GM19193 (cell line): ENCODE measurements around the gene LIPC.

ENCODE experiments used
- POLR2A ChIP-seq: IDR thresholded peaks from 4 replicates; pipeline ENCODE4 v1.6.1; 2011; ENCODE audit not compliant: insufficient read depth, insufficient read length; ENCODE audit errors: extremely low read depth

LIPC gene

GRCh38 chr15:58553365-58553918, 121.7 kb downstream of the LIPC start:
- TF ChIP-seq POLR2A: no peak

DNA sequence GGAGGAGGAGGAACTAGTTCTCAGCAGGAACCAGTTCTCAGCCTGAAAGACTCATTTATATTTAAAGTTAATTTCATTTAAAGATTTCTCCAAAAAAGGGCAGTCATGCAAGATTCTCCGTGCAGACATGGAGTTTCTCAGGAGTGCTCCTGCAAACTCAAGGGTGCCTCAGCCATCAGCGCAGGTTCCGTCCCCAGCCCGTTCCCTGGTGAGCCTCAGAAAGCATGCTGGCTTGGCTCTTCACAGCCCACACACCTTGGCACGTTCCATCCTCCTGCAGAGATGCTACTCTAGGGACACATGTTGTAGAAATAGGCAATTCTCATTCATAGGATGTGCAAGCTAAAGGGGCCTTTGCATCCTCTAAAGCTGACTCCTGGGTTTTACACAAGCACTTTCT, 123.0 kb downstream of the LIPC start:
- no peak for TF ChIP-seq POLR2A

DNA sequence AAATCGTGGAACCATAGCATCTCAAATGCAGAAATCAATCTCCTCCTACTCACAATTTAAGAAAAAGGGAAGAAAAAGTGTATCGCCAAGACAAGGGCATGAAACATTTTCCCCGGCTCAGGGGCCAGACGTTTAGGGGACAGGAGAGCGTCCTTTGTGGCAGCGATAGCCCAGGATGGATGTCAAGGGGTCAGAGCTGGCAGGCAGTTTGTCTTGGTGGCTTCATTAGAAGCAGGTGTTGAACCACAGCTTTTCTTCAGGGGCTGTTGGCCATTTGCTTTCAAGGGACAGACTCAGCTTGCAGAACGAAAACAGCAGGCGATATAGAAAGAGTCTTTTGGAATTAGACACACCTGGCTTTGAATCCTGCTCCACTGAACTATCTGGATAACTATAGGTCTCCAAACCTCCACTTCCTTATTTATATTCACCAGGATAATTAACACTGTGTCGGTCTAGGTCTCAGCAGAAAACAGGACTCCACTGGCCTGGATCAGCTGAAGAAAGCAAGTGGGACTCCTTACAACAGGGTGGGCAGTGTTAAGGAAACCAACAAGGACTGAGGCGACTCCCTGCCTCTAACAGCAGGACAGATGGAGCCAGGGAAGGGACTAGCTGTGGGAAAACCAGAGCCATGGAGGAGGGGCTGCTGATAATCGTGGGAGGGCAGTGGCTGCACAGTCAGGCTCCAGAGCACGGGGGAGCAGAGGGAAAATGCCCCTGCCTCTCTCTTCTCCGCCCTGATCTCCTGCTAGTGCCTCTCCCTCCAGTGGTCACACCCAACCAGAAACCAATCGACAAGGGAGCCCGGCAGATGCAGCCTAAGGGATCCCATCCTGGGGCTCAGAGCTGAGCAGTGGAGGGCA, 123.6 kb downstream of the LIPC start:
- no peak for TF ChIP-seq POLR2A

DNA sequence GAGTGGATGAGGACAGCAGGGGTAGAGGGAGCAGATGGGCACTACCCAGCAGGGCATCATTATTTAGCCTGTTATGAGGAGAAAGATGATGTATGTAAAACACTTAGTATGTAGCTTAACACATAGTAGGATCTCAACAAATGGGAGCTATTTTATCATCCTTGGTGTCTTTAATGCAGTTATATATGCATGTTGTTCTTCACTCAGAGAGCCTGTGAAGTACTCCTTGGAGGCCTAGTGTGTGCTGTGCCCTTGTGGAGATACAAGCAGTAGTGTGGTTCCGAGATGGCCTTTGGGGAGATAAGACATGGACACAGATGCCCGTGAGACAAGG, 124.2 kb downstream of the LIPC start:
- TF ChIP-seq POLR2A: no peak

- no peak for TF ChIP-seq POLR2A
Measured at GRCh38 chr15:58556541-58556940, 124.8 kb downstream of the LIPC start.

DNA sequence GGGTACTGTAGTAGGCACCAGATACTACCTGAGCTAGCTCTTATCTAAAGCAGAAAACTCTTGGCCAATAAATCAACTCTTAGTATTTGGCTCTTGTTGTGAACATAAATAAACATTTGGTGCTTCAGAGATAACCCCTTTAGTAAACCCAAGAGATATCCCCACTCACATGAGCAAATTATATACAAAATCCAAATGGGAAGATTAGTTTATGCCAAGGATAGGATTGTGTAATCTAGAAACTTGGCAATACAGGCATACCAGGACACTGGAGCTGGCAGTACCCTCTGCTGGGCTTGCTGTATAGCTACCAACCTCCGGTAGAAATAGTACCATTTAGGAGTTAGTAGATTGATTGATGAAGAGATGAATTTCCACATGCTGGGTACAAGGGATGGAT, 127.0 kb downstream of the LIPC start:
- TF ChIP-seq POLR2A: no peak

DNA sequence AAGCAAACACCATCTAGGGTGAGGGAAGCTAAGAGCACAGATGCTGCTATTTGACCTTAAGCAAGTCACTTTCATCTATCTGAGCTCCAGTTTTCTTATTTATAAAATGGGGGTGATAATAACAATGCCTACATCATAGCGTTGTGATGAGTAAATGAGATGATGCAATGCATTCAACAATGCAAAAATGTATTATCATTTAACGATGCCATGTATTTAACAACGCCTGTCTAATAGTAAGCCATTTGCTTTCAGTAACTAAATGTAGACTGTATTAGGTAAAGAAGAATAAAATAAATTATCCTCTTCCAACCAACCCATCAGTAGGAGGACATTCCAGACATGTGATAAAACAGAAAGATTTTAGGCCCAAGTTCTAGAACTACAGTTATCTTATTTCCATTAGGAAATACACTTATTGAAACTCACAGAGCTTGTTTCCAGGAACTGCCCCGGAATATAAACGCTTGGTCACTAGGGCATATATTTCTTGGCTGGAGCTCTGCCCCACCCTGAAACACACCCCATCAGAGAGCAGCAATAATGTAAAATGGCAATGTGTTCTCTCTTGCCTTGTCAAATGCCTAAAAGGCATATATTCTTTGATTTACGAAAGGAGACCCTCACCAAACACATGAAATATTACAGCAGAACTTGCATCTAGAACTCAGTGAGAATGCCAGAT, 128.3 kb downstream of the LIPC start:
- TF ChIP-seq POLR2A: no peak

DNA sequence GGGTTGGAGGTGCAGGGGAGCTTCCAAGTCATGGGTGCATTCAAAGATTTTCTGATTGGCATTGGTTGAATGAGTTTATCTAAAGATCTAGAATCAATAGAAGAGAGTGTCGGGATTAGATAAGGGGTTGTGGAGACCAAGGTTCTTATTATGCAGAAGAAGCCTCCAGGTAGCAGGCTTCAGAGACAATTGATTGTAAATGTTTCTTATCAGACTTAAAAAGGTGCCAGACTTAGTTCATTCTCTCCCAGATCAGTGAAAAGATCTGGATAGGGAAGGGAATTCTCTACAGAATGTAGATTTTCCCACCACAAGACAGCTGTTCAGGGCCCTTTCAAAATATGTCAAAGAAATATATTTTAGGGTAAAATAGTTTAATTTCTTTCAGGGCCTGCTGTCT, 129.5 kb downstream of the LIPC start:
- no peak for TF ChIP-seq POLR2A

GRCh38 chr15:58562135-58562534, 130.3 kb downstream of the LIPC start:
- TF ChIP-seq POLR2A: no peak

DNA sequence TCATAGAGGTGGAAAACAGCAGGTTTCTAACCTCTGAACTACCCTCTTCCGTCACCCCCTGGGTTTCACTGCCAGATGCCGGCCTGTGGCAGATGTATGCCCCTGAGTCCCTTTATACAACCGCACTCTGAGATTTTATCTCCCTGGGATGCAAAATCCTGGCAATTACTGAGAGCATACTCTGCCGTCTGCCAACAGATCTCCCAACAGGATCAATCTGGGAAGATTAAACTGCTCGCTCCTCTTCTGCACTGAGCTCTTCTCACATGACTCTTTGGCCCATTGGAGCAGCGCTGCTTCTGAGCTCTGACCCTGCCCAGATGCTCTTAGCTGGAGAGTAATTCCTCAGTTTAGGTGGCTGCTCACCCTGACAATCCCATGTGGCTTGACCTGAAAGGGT, 133.2 kb downstream of the LIPC start:
- no peak for TF ChIP-seq POLR2A

GRCh38 chr15:58565619-58566018, 133.8 kb downstream of the LIPC start:
- TF ChIP-seq POLR2A: no peak

- TF ChIP-seq POLR2A: no peak
Measured at GRCh38 chr15:58566029-58566428, 134.2 kb downstream of the LIPC start.

DNA sequence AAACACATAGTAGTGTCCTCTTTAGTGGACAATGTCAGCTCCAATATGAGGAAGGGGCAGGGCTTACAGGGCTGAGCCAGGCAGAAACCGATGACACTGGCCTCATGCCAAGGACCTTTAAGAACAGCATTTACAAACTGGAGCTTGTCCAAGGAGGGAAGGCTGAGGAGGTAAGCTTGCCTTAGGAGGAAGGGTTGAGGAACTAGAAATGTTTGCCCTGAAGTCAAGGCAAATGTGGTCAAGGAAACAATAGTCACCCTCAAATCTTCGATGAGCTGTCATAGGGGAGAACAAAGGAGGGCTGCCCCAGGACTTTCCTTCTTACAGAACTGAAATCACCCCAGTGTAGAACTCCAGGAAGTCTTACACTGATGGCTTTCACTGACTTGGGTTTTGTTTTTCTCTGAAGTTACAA, 136.4 kb downstream of the LIPC start:
- TF ChIP-seq POLR2A: no peak

DNA sequence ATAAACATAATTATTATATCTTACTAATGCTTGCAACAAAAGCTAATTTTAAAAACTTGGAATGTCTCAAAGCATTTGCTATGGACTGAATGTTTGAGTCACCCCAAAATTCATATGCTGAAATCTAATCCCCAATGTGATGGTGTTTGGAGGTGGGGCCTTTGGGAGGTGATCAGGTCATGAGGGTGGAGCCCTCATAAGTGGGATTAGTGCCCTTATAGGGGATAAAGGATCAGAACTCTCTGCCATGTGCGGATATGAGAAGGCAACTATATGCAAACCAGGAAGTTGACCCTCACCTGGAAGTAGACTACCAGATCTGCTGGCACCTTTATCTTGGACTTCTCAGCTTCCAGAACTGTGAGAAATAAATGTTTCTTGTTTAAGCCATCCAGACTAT, 137.7 kb downstream of the LIPC start:
- TF ChIP-seq POLR2A: no peak

DNA sequence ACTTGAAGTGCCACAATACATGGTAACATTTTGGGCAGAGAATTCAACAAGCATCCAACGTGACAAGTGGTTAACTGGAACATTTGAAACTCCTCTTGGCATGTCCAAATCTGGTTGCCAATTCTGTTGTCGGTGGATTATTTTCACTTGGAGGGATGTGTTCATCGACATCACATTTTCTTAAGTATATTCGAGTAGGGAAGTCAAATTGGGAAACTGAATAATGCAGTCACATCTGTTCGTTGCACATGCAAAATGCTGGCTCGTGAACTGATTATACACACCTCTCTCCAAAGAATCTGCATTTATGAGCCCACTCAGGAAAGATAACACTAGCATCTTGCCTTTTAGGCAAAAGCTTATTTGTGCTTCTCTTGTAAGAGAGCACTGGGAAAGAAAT, 139.7 kb downstream of the LIPC start:
- TF ChIP-seq POLR2A: no peak

- no peak for TF ChIP-seq POLR2A
Measured at GRCh38 chr15:58572521-58572920, 140.7 kb downstream of the LIPC start.
